ENCODE measurements around the gene ATF2. TPM values are rescaled to one million over a fixed set of nuclear protein-coding genes. Genes with fewer than 3 reads are reported as not detected.
"Not testable (repeated sequence)": the region's sequence is repeated elsewhere in the genome, so short reads cannot be mapped to it uniquely, and the experiment has no call there.

ATF2 gene
- total RNA-seq, 2 experiments from 2014 or later = 58.4 to 62.4 TPM

DNA sequence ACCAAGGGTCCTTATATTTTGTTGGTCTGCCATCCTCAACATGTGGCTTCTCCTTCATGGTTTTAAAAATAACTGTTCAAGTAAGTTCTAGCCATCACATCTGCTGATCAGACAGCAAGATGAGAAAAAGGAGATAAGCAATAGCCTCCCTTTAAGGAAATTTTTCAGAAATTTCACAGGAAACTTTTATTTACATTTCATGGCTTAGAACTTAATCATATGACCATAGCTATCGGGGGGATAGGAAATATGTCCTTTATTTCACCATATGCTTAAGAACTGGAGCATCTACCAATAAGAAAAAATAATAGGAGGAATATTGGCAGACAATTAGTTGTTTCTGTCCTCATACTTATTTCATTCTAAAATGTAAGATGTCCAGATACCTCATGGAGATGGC, 16.2 kb downstream of the ATF2 start:
- peaks cover 39% of the 10 kb centered on the region for H3K4me1 Mint-ChIP-seq
- H3K27me3 Mint-ChIP-seq = no peaks in the 10 kb centered on the region
- peaks cover 29% of the 10 kb centered on the region for H3K36me3 Mint-ChIP-seq
- no peaks in the 10 kb centered on the region for H3K9me3 Mint-ChIP-seq (ENCODE audit: low read depth)
- ATAC-seq (no peak), DNase-seq (no peak)
- CTCF ChIA-PET = no interaction called here
- no peak overlapping the region for H3K27ac Mint-ChIP-seq
- no peak overlapping the region for H3K4me3 Mint-ChIP-seq

GRCh38 chr2:175147186-175147585, 20.8 kb downstream of the ATF2 start:
- no peak overlapping the region for H3K4me3 Mint-ChIP-seq
- no peaks in the 10 kb centered on the region for H3K27me3 Mint-ChIP-seq
- H3K9me3 Mint-ChIP-seq (ENCODE audit: low read depth) = no peaks in the 10 kb centered on the region
- DNase-seq = no peak
- ATAC-seq = no peak
- peaks cover 8% of the 10 kb centered on the region for H3K4me1 Mint-ChIP-seq
- H3K27ac Mint-ChIP-seq = no peak overlapping the region
- H3K36me3 Mint-ChIP-seq = peaks cover 32% of the 10 kb centered on the region
- CTCF ChIA-PET = no interaction called here

DNA sequence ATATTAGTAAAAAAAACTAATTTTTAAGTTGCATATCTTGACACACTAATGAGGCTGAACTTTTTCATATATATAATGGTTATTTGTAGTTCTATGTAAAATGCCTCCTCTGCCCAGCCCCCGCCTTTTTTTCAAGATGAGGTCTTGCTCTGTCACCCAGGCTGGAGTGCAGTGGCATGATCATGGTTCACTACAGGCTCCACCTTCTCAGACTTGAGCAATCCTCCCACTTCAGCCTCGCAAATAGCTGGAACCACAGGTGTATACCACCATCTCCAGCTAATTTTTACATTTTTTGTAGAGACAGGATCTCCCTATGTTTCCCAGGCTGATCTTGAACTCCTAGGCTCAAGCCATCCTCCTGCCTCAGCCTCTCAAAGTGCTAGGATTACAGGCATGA, 24.3 kb downstream of the ATF2 start:
- CTCF ChIA-PET = no interaction called here
- H3K9me3 Mint-ChIP-seq (ENCODE audit: low read depth) = no peaks in the 10 kb centered on the region
- no peak overlapping the region for H3K4me3 Mint-ChIP-seq
- DNase-seq (no peak), ATAC-seq (no peak)
- H3K36me3 Mint-ChIP-seq = peaks cover 31% of the 10 kb centered on the region
- no peaks in the 10 kb centered on the region for H3K27me3 Mint-ChIP-seq
- H3K4me1 Mint-ChIP-seq = peaks cover 4% of the 10 kb centered on the region
- no peak overlapping the region for H3K27ac Mint-ChIP-seq

- Mint-ChIP-seq H3K9me3 (ENCODE audit: low read depth) (no peaks in the 10 kb centered on the region), H3K36me3 (peaks cover 31% of the 10 kb centered on the region)
- CTCF ChIA-PET = no interaction called here
Observed at GRCh38 chr2:175143191-175143590, 24.8 kb downstream of the ATF2 start.

GRCh38 chr2:175140332-175140731, 27.7 kb downstream of the ATF2 start:
- CTCF ChIA-PET = no interaction called here
- Mint-ChIP-seq H3K4me1 (peaks cover 21% of the 10 kb centered on the region), H3K36me3 (peaks cover 43% of the 10 kb centered on the region), H3K27me3 (no peaks in the 10 kb centered on the region), H3K9me3 (ENCODE audit: low read depth) (no peaks in the 10 kb centered on the region), H3K27ac (no peak overlapping the region), H3K4me3 (no peak overlapping the region)
- ATAC-seq (no peak), DNase-seq (no peak)

More at GRCh38 chr2:175143191-175143590, 24.8 kb downstream of the ATF2 start:
- ATAC-seq = no peak
- DNase-seq = no peak
- H3K27me3 Mint-ChIP-seq = no peaks in the 10 kb centered on the region
- no peak overlapping the region for H3K27ac Mint-ChIP-seq
- H3K4me1 Mint-ChIP-seq = peaks cover 7% of the 10 kb centered on the region
- H3K4me3 Mint-ChIP-seq = no peak overlapping the region

GRCh38 chr2:175137793-175138192, 30.2 kb downstream of the ATF2 start:
- Mint-ChIP-seq H3K4me3 (no peak overlapping the region), H3K9me3 (ENCODE audit: low read depth) (no peaks in the 10 kb centered on the region), H3K4me1 (peaks cover 21% of the 10 kb centered on the region), H3K27me3 (no peaks in the 10 kb centered on the region), H3K27ac (no peak overlapping the region), H3K36me3 (peaks cover 43% of the 10 kb centered on the region)
- no peak for ATAC-seq
- CTCF ChIA-PET = interaction anchor here (1.6 kb wide), 1 partner anchor 41 kb away, joined by 4 read pairs; no protein-coding TSS in a partner anchor
- no peak for DNase-seq

DNA sequence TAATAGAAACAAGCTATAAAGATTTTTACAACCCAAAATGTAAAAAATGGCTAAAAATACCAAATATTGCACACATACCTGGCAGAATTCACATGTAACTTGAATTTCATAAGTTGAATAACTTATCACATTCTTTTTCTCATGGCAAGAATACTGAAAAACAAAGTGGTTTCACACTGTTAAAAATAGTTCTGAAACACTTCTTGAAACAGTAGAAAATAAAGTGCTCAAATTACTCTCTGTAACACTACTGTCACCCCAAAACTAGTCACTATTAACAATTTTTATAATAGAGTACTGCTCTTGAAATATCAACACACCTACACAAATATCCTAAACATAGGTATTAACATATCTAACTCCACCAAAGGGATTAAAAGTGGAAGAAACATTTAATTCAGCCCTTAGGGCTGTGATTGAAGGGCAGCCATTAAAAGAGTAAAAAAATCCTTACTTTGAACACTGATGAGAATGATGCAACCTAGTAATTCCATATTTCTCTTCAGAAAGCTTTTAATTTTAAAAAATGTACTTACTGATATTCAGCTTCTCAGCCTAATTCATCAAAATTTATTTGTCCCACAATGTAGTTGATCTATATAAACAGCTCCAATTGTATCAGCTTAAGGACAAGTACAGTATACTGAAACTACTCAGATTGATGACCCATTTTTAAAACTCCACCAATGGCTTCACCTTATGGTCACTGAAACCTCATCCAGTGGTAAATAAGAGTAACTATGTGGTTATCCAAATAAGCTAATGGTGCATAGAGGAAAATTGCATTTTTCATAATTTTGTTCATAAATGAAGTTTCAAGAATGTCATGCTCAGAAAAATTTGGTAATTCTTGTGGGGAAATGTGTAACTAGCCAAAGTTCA, 31.4 kb downstream of the ATF2 start:
- CTCF ChIA-PET = no interaction called here
- H3K4me3 Mint-ChIP-seq = no peak overlapping the region
- no peak for DNase-seq
- no peaks in the 10 kb centered on the region for H3K9me3 Mint-ChIP-seq (ENCODE audit: low read depth)
- ATAC-seq = no peak
- H3K27me3 Mint-ChIP-seq = no peaks in the 10 kb centered on the region
- peaks cover 20% of the 10 kb centered on the region for H3K4me1 Mint-ChIP-seq
- no peak overlapping the region for H3K27ac Mint-ChIP-seq
- peaks cover 38% of the 10 kb centered on the region for H3K36me3 Mint-ChIP-seq

GRCh38 chr2:175135862-175136261, 32.1 kb downstream of the ATF2 start:
- CTCF ChIA-PET = interaction anchor here (0.7 kb wide), 1 partner anchor 12 kb away, joined by 3 read pairs; no protein-coding TSS in a partner anchor
- ATAC-seq (no peak), DNase-seq (no peak)
- H3K27me3 Mint-ChIP-seq = no peaks in the 10 kb centered on the region
- no peaks in the 10 kb centered on the region for H3K9me3 Mint-ChIP-seq (ENCODE audit: low read depth)
- H3K36me3 Mint-ChIP-seq = peaks cover 38% of the 10 kb centered on the region
- H3K4me1 Mint-ChIP-seq = peaks cover 18% of the 10 kb centered on the region
- H3K4me3 Mint-ChIP-seq = no peak overlapping the region
- no peak overlapping the region for H3K27ac Mint-ChIP-seq

DNA sequence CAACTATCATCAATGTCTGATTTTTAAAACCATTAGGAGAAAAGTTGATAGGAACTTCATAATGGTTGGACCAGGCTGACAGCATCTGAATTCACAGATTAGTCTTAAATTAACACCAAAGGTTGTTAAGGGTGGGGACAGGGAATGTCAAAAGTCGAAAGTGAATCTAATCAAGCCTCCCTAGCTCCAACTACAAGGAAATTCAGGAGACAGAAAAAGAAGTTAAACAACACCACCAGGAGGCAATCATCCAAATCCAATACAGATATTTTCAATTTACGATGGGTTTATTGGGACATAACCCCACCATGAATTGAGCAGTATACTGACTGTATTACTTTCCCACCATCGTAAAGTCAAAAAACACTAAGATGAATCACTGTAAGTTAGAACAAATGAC, 32.8 kb downstream of the ATF2 start:
- H3K27me3 Mint-ChIP-seq = no peaks in the 10 kb centered on the region
- H3K4me1 Mint-ChIP-seq = peaks cover 18% of the 10 kb centered on the region
- no peak overlapping the region for H3K4me3 Mint-ChIP-seq
- ATAC-seq (no peak), DNase-seq (no peak)
- H3K36me3 Mint-ChIP-seq = peaks cover 37% of the 10 kb centered on the region
- H3K27ac Mint-ChIP-seq = no peak overlapping the region
- H3K9me3 Mint-ChIP-seq (ENCODE audit: low read depth) = no peaks in the 10 kb centered on the region
- CTCF ChIA-PET = interaction anchor here (0.7 kb wide), 1 partner anchor 11 kb away, joined by 3 read pairs; no protein-coding TSS in a partner anchor

GRCh38 chr2:175131252-175131651, 36.8 kb downstream of the ATF2 start:
- CTCF ChIA-PET = interaction anchor here (0.6 kb wide), 1 partner anchor 8 kb away, joined by 3 read pairs; no protein-coding TSS in a partner anchor
- no peaks in the 10 kb centered on the region for H3K9me3 Mint-ChIP-seq (ENCODE audit: low read depth)
- H3K27ac Mint-ChIP-seq = no peak overlapping the region
- ATAC-seq = no peak
- H3K27me3 Mint-ChIP-seq = no peaks in the 10 kb centered on the region
- H3K4me3 Mint-ChIP-seq = no peak overlapping the region
- H3K36me3 Mint-ChIP-seq = peaks cover 39% of the 10 kb centered on the region
- no peak for DNase-seq
- peaks cover 2% of the 10 kb centered on the region for H3K4me1 Mint-ChIP-seq

- CTCF ChIA-PET = no interaction called here
- ATAC-seq (no peak), DNase-seq (no peak)
- Mint-ChIP-seq H3K9me3 (ENCODE audit: low read depth) (no peaks in the 10 kb centered on the region), H3K4me3 (no peak overlapping the region), H3K27me3 (no peaks in the 10 kb centered on the region), H3K4me1 (no peaks in the 10 kb centered on the region), H3K36me3 (peaks cover 36% of the 10 kb centered on the region), H3K27ac (no peak overlapping the region)
Observed at GRCh38 chr2:175126661-175127060, 41.3 kb downstream of the ATF2 start.

DNA sequence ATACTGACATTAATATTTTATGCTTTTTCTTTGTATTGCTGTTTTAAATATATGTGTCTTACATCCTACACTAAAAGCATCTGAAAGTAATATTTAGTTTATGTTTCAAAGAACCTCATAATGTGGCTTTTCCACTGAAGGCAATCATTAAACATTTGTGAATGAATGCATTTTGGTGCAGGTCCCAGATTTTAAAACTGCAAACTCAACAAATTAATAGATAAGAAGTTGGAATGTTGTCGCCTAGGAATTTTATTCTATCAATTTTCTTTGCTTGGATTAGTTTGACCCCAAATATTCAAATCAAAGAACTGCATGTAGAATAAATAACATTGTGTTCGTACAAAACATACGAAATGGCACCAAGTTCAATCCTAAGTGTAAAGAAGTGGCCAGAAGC, 44.7 kb downstream of the ATF2 start:
- Mint-ChIP-seq H3K4me3 (no peak overlapping the region), H3K36me3 (peaks cover 27% of the 10 kb centered on the region), H3K27ac (no peak overlapping the region), H3K27me3 (no peaks in the 10 kb centered on the region), H3K4me1 (no peaks in the 10 kb centered on the region), H3K9me3 (ENCODE audit: low read depth) (no peaks in the 10 kb centered on the region)
- ATAC-seq (no peak), DNase-seq (no peak)
- CTCF ChIA-PET = interaction anchor here (1.0 kb wide), 1 partner anchor 11 kb away, joined by 3 read pairs; no protein-coding TSS in a partner anchor

- H3K27me3 Mint-ChIP-seq = no peaks in the 10 kb centered on the region
- H3K4me3 Mint-ChIP-seq = no peak overlapping the region
- no peaks in the 10 kb centered on the region for H3K9me3 Mint-ChIP-seq (ENCODE audit: low read depth)
- peaks cover 43% of the 10 kb centered on the region for H3K36me3 Mint-ChIP-seq
- peaks cover 6% of the 10 kb centered on the region for H3K4me1 Mint-ChIP-seq
- H3K27ac Mint-ChIP-seq = peak overlapping the region; percentile 50
- CTCF ChIA-PET = interaction anchor here (0.5 to 1.2 kb wide), 3 partner anchors 15 to 539 kb away, joined by 3 read pairs; no protein-coding TSS in a partner anchor
- DNase-seq = no peak
- peak; percentile 61 for ATAC-seq
Observed at GRCh38 chr2:175111200-175111657, 56.8 kb downstream of the ATF2 start.

DNA sequence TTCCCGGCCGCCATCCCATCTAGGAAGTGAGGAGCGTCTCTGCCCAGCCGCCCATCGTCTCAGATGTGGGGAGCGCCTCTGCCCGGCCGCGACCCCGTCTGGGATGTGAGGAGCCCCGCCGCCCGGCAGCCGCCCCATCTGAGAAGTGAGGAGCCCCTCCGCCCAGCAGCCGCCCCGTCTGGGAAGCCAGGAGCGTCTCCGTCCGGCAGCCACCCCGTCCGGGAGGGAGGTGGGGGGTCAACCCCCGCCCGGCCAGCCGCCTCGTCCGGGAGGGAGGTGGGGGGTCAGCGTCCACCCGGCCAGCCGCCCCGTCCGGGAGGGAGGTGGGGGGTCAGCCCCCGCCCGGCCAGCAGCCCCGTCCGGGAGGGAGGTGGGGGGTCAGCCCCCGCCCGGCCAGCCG, 59.9 kb downstream of the ATF2 start:
- H3K4me3 Mint-ChIP-seq; ATAC-seq; H3K27me3 Mint-ChIP-seq; H3K4me1 Mint-ChIP-seq; H3K9me3 Mint-ChIP-seq (ENCODE audit: low read depth); CTCF ChIA-PET; DNase-seq; H3K27ac Mint-ChIP-seq: not testable (repeated sequence)
- H3K36me3 Mint-ChIP-seq = peaks cover 40% of the 10 kb centered on the region

Measured in activated CD8-positive, alpha-beta memory T cell treated with anti-CD3 and anti-CD28 coated beads, Interleukin-2, amount 10 ng/mL, durations not matched to agents 7 days and 5 days (primary cell).